PC-9 (cell line): ENCODE results near the gene ABTB2.

Source experiments
- EZH2 ChIP-seq: fragments of 200-600 bp; sonication (generic); IDR thresholded peaks from 2 replicates; pipeline ENCODE4 v1.8.0; 2017; ENCODE audit warnings: antibody characterized with exemption, low read depth
- TF ChIP-seq, protein P1 (sequence below): fragments of 200-600 bp; sonication (generic); conservative IDR thresholded peaks from 2 replicates; pipeline ENCODE4 v1.6.1; 2017; ENCODE audit warnings: mixed run types, antibody characterized with exemption, mild to moderate bottlenecking, moderate library complexity

DNA sequence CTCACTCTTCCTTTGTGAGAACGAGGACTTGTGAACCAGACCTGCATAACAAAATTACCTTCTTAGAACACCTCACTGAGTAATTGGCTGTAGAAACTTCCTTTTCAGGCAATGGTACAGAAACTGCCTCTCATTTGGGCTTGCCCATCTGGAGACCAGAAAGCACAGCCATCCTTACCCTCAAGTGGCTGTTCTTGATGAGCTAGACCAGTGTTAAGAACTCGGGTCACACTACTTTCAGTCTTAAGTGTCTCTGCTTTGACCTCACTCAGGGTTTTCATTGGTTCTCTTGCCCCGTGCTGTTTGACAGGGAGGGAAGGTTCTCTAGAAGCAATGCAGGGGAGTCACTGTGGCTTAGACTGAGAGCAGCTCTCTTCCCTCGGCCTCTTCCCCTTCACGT, 223.0 kb downstream of the ABTB2 start:
- TF ChIP-seq, protein P1, sequence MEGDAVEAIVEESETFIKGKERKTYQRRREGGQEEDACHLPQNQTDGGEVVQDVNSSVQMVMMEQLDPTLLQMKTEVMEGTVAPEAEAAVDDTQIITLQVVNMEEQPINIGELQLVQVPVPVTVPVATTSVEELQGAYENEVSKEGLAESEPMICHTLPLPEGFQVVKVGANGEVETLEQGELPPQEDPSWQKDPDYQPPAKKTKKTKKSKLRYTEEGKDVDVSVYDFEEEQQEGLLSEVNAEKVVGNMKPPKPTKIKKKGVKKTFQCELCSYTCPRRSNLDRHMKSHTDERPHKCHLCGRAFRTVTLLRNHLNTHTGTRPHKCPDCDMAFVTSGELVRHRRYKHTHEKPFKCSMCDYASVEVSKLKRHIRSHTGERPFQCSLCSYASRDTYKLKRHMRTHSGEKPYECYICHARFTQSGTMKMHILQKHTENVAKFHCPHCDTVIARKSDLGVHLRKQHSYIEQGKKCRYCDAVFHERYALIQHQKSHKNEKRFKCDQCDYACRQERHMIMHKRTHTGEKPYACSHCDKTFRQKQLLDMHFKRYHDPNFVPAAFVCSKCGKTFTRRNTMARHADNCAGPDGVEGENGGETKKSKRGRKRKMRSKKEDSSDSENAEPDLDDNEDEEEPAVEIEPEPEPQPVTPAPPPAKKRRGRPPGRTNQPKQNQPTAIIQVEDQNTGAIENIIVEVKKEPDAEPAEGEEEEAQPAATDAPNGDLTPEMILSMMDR = no peak
- no peak for TF ChIP-seq EZH2
